Upper lobe of right lung (tissue), 1 donor: ENCODE measurements around the gene HPS1. TPM values are rescaled to one million over a fixed set of nuclear protein-coding genes. Genes with fewer than 3 reads are reported as not detected.

Experiments
- ATAC-seq: fragments of 200-7000 bp; cut with Tn5 transposase; one replicate; pipeline ENCODE4 v1.9.1; 2020; ENCODE audit warnings: mild to moderate bottlenecking, moderate library complexity
- DNase-seq: peaks from one replicate; pipeline ENCODE4 v3.0.0-alpha.2; 2020
- H3K27ac ChIP-seq: fragments of 200-600 bp; one replicate; pipeline ENCODE4 v1.8.0; 2022
- H3K27me3 ChIP-seq: fragments of 200-600 bp; one replicate; pipeline ENCODE4 v1.8.0; 2022; ENCODE audit warnings: mild to moderate bottlenecking
- H3K36me3 ChIP-seq: fragments of 200-600 bp; one replicate; pipeline ENCODE4 v1.8.0; 2022
- H3K4me1 ChIP-seq: fragments of 200-600 bp; one replicate; pipeline ENCODE4 v1.8.0; 2022
- H3K4me3 ChIP-seq: fragments of 200-600 bp; one replicate; pipeline ENCODE4 v1.8.0; 2022; ENCODE audit warnings: mild to moderate bottlenecking
- H3K9me3 ChIP-seq: fragments of 200-600 bp; one replicate; pipeline ENCODE4 v1.8.0; 2022
- intact Hi-C: fragments of 100-400 bp; cut with DNase I; formaldehyde crosslinking; loops from one replicate; pipeline ENCODE4 v1.11.0; 2022
- total RNA-seq: library from RNA; stranded (reverse); fragmentation: NEBNext Ultra II Directional; extraction: Animal tissue kit (Norgen Biotek cat#: 25700); gene quantifications from one replicate; pipeline ENCODE4 v1.2.1, GENCODE V29; 2021
- TF ChIP-seq, protein P1 (sequence below): fragments of 200-600 bp; IDR thresholded peaks from one replicate; pipeline ENCODE4 v1.8.0; 2022; ENCODE audit warnings: antibody characterized with exemption
- donor health status: DM: no; HTN: yes; CAD: no; lungs with severe emphysema.

The HPS1 gene
- total RNA-seq, 1 donor from 2014 or later = 77.7 TPM

DNA sequence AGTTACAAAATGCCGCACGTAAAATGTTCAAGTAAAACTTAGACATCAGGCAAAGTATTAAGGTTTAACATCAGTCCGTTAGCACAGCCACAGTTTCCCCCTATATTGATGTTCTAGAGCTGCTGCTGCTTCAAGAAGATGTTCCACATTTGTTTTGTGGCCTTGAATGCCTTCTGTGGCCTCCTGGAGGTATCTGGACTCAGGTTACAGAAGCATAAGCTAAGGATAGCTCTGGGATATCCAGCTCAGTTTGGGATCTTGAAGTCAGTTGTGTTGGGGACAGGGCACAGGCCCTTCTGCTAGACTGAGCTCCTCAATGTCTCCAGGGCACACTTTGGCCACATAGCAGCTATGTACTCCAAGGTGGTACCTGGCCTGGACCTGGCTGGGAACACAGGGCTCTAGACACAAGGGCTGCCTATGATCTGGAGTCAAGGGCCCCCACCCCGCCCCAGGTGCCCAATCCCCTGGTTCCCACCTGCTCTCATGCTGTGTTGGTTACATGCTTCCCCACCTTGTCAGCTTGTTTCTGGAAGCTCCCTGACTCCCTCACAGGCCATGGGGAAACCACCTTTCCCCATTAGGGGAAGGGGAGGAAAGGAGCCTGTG, 36.5 kb downstream of the HPS1 start:
- Histone ChIP-seq H3K4me3 (no peak overlapping the region), H3K9me3 (no peaks in the 10 kb centered on the region), H3K27ac (no peak overlapping the region), H3K27me3 (no peaks in the 10 kb centered on the region), H3K36me3 (no peaks in the 10 kb centered on the region), H3K4me1 (peaks cover 13% of the 10 kb centered on the region)
- DNase-seq (no peak), ATAC-seq (no peak)
- TF ChIP-seq, protein P1, sequence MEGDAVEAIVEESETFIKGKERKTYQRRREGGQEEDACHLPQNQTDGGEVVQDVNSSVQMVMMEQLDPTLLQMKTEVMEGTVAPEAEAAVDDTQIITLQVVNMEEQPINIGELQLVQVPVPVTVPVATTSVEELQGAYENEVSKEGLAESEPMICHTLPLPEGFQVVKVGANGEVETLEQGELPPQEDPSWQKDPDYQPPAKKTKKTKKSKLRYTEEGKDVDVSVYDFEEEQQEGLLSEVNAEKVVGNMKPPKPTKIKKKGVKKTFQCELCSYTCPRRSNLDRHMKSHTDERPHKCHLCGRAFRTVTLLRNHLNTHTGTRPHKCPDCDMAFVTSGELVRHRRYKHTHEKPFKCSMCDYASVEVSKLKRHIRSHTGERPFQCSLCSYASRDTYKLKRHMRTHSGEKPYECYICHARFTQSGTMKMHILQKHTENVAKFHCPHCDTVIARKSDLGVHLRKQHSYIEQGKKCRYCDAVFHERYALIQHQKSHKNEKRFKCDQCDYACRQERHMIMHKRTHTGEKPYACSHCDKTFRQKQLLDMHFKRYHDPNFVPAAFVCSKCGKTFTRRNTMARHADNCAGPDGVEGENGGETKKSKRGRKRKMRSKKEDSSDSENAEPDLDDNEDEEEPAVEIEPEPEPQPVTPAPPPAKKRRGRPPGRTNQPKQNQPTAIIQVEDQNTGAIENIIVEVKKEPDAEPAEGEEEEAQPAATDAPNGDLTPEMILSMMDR = no peak
- intact Hi-C loops = no loop called here

DNA sequence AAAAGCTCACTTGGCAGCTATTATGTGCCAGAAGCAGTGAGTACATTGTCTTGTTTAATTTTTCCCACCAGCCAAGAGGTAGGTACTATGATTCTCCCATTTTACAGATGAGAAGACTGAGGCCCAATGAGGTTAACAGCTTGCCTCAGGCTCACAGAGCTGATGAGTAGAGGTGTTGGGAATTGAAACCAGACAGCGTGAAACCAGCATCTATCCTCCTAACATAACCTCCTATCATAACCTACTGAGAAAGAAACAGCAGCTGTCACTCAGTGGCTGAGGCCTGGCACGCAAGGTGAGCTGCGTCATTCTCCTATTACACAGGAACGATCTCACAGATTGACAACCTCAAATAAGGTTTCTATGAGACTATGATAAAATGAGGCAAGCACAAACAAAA, 37.9 kb downstream of the HPS1 start:
- no peaks in the 10 kb centered on the region for H3K27me3 ChIP-seq
- H3K9me3 ChIP-seq = no peaks in the 10 kb centered on the region
- H3K4me3 ChIP-seq = no peak overlapping the region
- no peak for ATAC-seq
- H3K36me3 ChIP-seq = no peaks in the 10 kb centered on the region
- H3K4me1 ChIP-seq = no peaks in the 10 kb centered on the region
- no peak for DNase-seq
- intact Hi-C loops = no loop called here
- H3K27ac ChIP-seq = no peak overlapping the region
- TF ChIP-seq, protein P1 = no peak

DNA sequence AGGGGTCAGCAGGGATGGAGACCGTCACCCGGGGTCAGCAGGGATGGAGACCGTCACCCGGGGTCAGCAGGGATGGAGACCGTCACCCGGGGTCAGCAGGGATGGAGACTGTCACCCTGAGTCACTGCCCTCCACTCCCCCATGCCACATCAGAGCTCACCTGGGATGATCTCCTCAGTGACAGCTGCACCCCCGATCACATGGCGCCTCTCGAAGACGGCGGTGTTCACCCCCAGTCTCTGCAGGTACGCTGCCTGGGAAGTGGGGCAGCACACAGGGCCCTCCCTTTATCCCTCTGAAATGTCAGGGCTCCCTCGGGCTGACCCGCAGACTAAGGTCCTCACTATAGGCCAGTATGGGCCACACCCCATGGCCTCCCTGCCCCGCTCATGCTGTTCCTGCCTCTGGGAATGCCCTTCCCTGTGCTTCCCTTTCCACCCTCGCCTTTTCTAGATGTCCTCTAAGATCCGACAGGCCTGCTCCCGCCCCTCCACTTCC, 38.9 kb downstream of the HPS1 start:
- Histone ChIP-seq H3K27me3 (no peaks in the 10 kb centered on the region), H3K4me3 (no peak overlapping the region), H3K4me1 (no peaks in the 10 kb centered on the region), H3K27ac (no peak overlapping the region), H3K36me3 (no peaks in the 10 kb centered on the region), H3K9me3 (no peaks in the 10 kb centered on the region)
- ATAC-seq = no peak
- no peak for DNase-seq
- intact Hi-C loops = no loop called here
- TF ChIP-seq, protein P1 = no peak

DNA sequence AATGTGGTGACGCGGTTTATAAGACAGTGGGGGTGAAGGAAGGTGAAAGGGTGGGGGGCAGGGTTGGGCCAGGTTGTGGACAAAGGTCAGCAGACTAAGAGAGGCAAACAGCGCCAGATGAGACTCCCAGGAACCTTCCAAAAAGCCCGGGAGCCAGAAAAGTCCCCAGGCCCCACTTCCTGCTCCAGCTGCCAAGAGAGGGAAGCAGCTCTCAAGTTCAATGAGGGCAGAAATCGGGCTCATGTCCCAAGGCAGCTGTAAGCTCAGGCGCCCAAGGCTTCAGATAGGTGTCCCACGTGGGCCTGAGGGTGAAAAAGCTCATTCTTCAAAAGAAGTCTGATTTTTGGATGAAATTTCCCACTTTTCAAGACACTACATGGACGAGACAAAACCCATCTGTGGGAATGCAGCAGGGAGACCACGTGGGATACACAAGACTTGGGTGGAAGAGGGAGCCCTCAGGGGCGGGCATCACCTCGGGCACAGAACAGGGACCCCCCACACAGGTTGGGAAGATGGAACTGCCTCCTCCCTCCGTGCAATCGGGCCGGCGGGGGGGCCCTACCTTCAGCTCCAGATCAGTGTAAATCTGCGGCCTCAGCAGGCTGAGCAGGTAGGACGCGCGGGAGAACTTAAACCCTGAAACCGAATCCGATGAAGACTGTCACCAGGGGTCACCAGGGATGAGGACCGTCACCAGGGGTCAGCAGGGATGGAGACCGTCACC, 39.6 kb downstream of the HPS1 start:
- no peak for DNase-seq
- Histone ChIP-seq H3K27me3 (no peaks in the 10 kb centered on the region), H3K9me3 (no peaks in the 10 kb centered on the region), H3K4me3 (no peak overlapping the region), H3K27ac (no peak overlapping the region), H3K4me1 (no peaks in the 10 kb centered on the region), H3K36me3 (no peaks in the 10 kb centered on the region)
- ATAC-seq = peak; percentile 20
- TF ChIP-seq, protein P1 = no peak
- intact Hi-C loops = no loop called here

DNA sequence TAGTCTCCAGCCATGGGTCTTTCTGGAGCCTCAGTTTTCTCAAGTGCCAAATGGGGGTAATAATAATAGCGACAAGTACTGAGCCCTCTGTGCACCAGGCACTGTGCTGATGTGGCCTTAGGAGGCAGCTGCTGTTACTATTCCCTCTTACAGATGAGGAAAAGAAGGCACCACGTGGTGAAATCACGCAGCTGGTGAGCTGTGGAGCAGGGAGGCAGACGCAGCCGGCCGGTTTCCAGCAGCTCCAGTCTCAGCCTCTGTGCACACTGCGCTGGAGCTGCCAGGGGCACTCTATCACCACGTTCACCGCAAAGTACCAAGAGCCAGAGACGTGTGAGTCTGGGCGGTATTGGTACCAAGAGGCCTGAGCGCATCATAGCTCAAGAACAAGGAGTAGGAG, 41.3 kb downstream of the HPS1 start:
- DNase-seq (no peak), ATAC-seq (peak; percentile 17)
- intact Hi-C loops = no loop called here

More for the DNA sequence above, 41.3 kb downstream of the HPS1 start:
- H3K27me3 ChIP-seq = no peaks in the 10 kb centered on the region
- H3K27ac ChIP-seq = no peak overlapping the region
- no peak overlapping the region for H3K4me3 ChIP-seq
- TF ChIP-seq, protein P1 = no peak
- H3K4me1 ChIP-seq = no peaks in the 10 kb centered on the region
- no peaks in the 10 kb centered on the region for H3K36me3 ChIP-seq
- no peaks in the 10 kb centered on the region for H3K9me3 ChIP-seq
